DOHH2 (cell line): ENCODE data around the gene EMC8.

Experiments used
- H3F3A ChIP-seq: fragments of 200-600 bp; sonication (generic), shearing (Covaris generic); 2 replicates; pipeline ENCODE4 v1.6.0; 2016; ENCODE audit warnings: antibody characterized with exemption, mild to moderate bottlenecking; ENCODE audit not compliant: control insufficient read depth, insufficient read depth
- H3K27ac ChIP-seq: fragments of 200-600 bp; sonication (generic); 2 replicates; pipeline ENCODE4 v1.5.1; 2014; ENCODE audit warnings: low read depth, mild to moderate bottlenecking, low read length, moderate library complexity
- H3K27me3 ChIP-seq: fragments of 200-600 bp; sonication (generic); 2 replicates; pipeline ENCODE4 v1.6.1; 2014; ENCODE audit warnings: mild to moderate bottlenecking, low read length, mixed read lengths; ENCODE audit not compliant: control insufficient read depth
- H3K36me3 ChIP-seq: fragments of 200-600 bp; sonication (generic); 2 replicates; pipeline ENCODE4 v1.6.1; 2014; ENCODE audit warnings: mild to moderate bottlenecking, low read length, moderate library complexity, mixed read lengths; ENCODE audit not compliant: control insufficient read depth
- H3K4me1 ChIP-seq: fragments of 200-600 bp; sonication (generic); 2 replicates; pipeline ENCODE4 v1.6.1; 2014; ENCODE audit warnings: mild to moderate bottlenecking, low read length, mixed read lengths; ENCODE audit not compliant: control insufficient read depth
- H3K4me2 ChIP-seq: fragments of 200-600 bp; sonication (generic); 2 replicates; pipeline ENCODE4 v1.6.0; 2014; ENCODE audit warnings: mild to moderate bottlenecking, low read length, moderate library complexity
- H3K4me3 ChIP-seq: fragments of 200-600 bp; sonication (generic); 2 replicates; pipeline ENCODE4 v1.5.1; 2014; ENCODE audit warnings: mild to moderate bottlenecking, low read length, mixed read lengths
- H3K79me2 ChIP-seq: fragments of 200-600 bp; sonication (generic); 2 replicates; pipeline ENCODE4 v1.6.1; 2014; ENCODE audit warnings: mild to moderate bottlenecking, low read length, mixed read lengths; ENCODE audit not compliant: control insufficient read depth
- H3K9me2 ChIP-seq: fragments of 200-600 bp; sonication (generic); replicated peaks from 2 replicates; pipeline ENCODE4 v1.6.1; 2014; ENCODE audit warnings: mild to moderate bottlenecking, low read length, mixed read lengths; ENCODE audit not compliant: control insufficient read depth
- H3K9me3 ChIP-seq: fragments of 200-600 bp; sonication (generic); 2 replicates; pipeline ENCODE4 v1.6.1; 2014; ENCODE audit warnings: antibody characterized with exemption, low read length, mixed read lengths; ENCODE audit not compliant: control insufficient read depth, insufficient read depth
- H4K20me1 ChIP-seq: fragments of 200-600 bp; sonication (generic); 2 replicates; pipeline ENCODE4 v1.6.0; 2014; ENCODE audit warnings: low read depth, mild to moderate bottlenecking, antibody characterized with exemption, low read length, moderate library complexity; ENCODE audit not compliant: control insufficient read depth, insufficient read depth
- CTCF ChIP-seq: fragments of 200-600 bp; sonication (generic); IDR thresholded peaks from one replicate; pipeline ENCODE4 v1.5.1; 2014; ENCODE audit warnings: antibody characterized with exemption, mild to moderate bottlenecking, low read depth, low read length; ENCODE audit not compliant: poor library complexity, severe bottlenecking
- EZH2phosphoT487 ChIP-seq: fragments of 200-600 bp; sonication (generic); IDR thresholded peaks from 2 replicates; pipeline ENCODE4 v1.6.1; 2017; ENCODE audit warnings: borderline replicate concordance, mild to moderate bottlenecking, antibody characterized with exemption, low read length, moderate library complexity, mixed read lengths

The EMC8 gene

GRCh38 chr16:85767531-85767930, 31.8 kb downstream of the EMC8 start:
- no peak overlapping the region for H3K4me2 ChIP-seq
- no peaks in the 10 kb centered on the region; the same call in 1 of the 2 replicates for H3F3A ChIP-seq
- TF ChIP-seq EZH2phosphoT487 (no peak), CTCF (no peak)
- no peaks in the 10 kb centered on the region for H3K4me1 ChIP-seq
- no peak overlapping the region for H3K27ac ChIP-seq
- no peaks in the 10 kb centered on the region for H4K20me1 ChIP-seq
- no peaks in the 10 kb centered on the region for H3K9me3 ChIP-seq
- H3K36me3 ChIP-seq = no peaks in the 10 kb centered on the region
- no peaks in the 10 kb centered on the region for H3K9me2 ChIP-seq
- H3K79me2 ChIP-seq = no peaks in the 10 kb centered on the region
- H3K27me3 ChIP-seq = peaks cover 16% of the 10 kb centered on the region
- H3K4me3 ChIP-seq = no peak overlapping the region

GRCh38 chr16:85765767-85766166, 33.6 kb downstream of the EMC8 start:
- no peaks in the 10 kb centered on the region for H4K20me1 ChIP-seq
- TF ChIP-seq EZH2phosphoT487 = no peak
- no peak for TF ChIP-seq CTCF
- no peaks in the 10 kb centered on the region for H3K9me2 ChIP-seq
- H3K36me3 ChIP-seq = no peaks in the 10 kb centered on the region
- H3K27ac ChIP-seq = no peak overlapping the region
- no peaks in the 10 kb centered on the region for H3K9me3 ChIP-seq
- H3F3A ChIP-seq = peaks cover 3% of the 10 kb centered on the region; the same call in 1 of the 2 replicates
- no peak overlapping the region for H3K4me2 ChIP-seq
- no peak overlapping the region for H3K4me3 ChIP-seq
- H3K4me1 ChIP-seq = peaks cover 8% of the 10 kb centered on the region
- H3K79me2 ChIP-seq = no peaks in the 10 kb centered on the region
- H3K27me3 ChIP-seq = peaks cover 32% of the 10 kb centered on the region

GRCh38 chr16:85765211-85765610, 34.1 kb downstream of the EMC8 start:
- no peak for TF ChIP-seq EZH2phosphoT487
- no peak for TF ChIP-seq CTCF
- no peak overlapping the region for H3K4me3 ChIP-seq
- peaks cover 8% of the 10 kb centered on the region for H3K4me1 ChIP-seq
- no peak overlapping the region for H3K4me2 ChIP-seq
- peaks cover 37% of the 10 kb centered on the region for H3K27me3 ChIP-seq
- H4K20me1 ChIP-seq = 0 out of 2 replicates have a peak, but pooled peaks cover 2% of the 10 kb centered on the region
- H3F3A ChIP-seq = peaks cover 3% of the 10 kb centered on the region; the same call in 1 of the 2 replicates
- H3K27ac ChIP-seq = no peak overlapping the region
- H3K36me3 ChIP-seq = no peaks in the 10 kb centered on the region
- H3K9me2 ChIP-seq = no peaks in the 10 kb centered on the region
- no peaks in the 10 kb centered on the region for H3K9me3 ChIP-seq
- H3K79me2 ChIP-seq = no peaks in the 10 kb centered on the region
